Measurements from ENCODE around the gene LRRC71. TPM values are rescaled to one million over a fixed set of nuclear protein-coding genes. Genes with fewer than 3 reads are reported as not detected.

The LRRC71 gene
- total and polyA plus RNA-seq, 2 of the 8 experiments (the other 6 are each of a cell fraction or from before 2014, with no cell fraction given): 0.05 TPM; not detected in 1

- Histone ChIP-seq H3K79me1 (ENCODE audit: low read depth, low read length) (no peaks in the 10 kb centered on the region), H3K79me2 (ENCODE audit: control insufficient read depth in 1 of 2, insufficient read depth in 2 of 2, low read length in 2 of 2) (no peaks in the 10 kb centered on the region)
- WGBS, 2 experiments (ENCODE audit: extremely low coverage in 1 of 2, insufficient coverage in 1 of 2, insufficient read length in 1 of 2, insufficient replicate concordance in 2 of 2, low coverage in 1 of 2, low lambda C conversion rate in 2 of 2, missing lambda C conversion rate in 1 of 2): 53% methylated on average over 7 of the region's 7 CpGs; no CpG with 5 or more reads in 1 of the 2 experiments
Measured at GRCh38 chr1:156921053-156921529, 659 bp downstream of the LRRC71 start.

More at GRCh38 chr1:156921053-156921529, 659 bp downstream of the LRRC71 start:
- Histone ChIP-seq H2BK12ac (ENCODE audit: low read depth, low read length) (no peak overlapping the region), H3K9me3 (ENCODE audit: insufficient read depth in 2 of 2, low read depth in 1 of 2, low read length in 1 of 2) (no peaks in the 10 kb centered on the region), H3K56ac (replicated peaks; ENCODE audit: insufficient read length, low read depth, low read length) (no peak overlapping the region), H4K20me1 (replicated peaks in 1 of 2; ENCODE audit: control insufficient read depth in 1 of 2, insufficient read depth in 2 of 2, low read length in 2 of 2) (peaks cover 4 to 14% of the 10 kb centered on the region in 2 experiments), H3K4me2 (ENCODE audit: insufficient read depth in 1 of 2, low read depth in 2 of 2, low read length in 2 of 2) (peak overlapping the region; percentile 57 to 74), H3K23me2 (ENCODE audit: low read depth, low read length) (peaks cover 5% of the 10 kb centered on the region; the same call in 1 of the 2 replicates), H4K5ac (ENCODE audit: insufficient read length, low read depth, low read length) (no peak overlapping the region), H2AK5ac (ENCODE audit: low read depth, low read length) (no peak overlapping the region), H3K18ac (ENCODE audit: extremely low read depth, low read length) (no peak overlapping the region), H3K36me3 (ENCODE audit: control insufficient read depth in 2 of 4, insufficient read depth in 4 of 4, low read length in 3 of 4) (no peaks in the 10 kb centered on the region), H3K27ac (ENCODE audit: low read depth, low read length) (no peak overlapping the region), H3K23ac (ENCODE audit: insufficient read length) (no peak overlapping the region), H4K91ac (replicated peaks; ENCODE audit: insufficient read length, low read length) (no peak overlapping the region), H4K8ac (ENCODE audit: extremely low read depth, insufficient read depth, low read length) (no peak overlapping the region), H3K4ac (replicated peaks; ENCODE audit: insufficient read length, low read depth, low read length) (no peak overlapping the region), H2BK15ac (ENCODE audit: low read length) (no peak overlapping the region), H2BK20ac (ENCODE audit: low read length) (no peak overlapping the region), H2BK5ac (ENCODE audit: low read depth, low read length) (no peak overlapping the region), H3K9ac (replicated peaks in 1 of 4; ENCODE audit: extremely low read depth in 1 of 4, low read depth in 3 of 4, low read length in 3 of 4) (no peak overlapping the region), H3K14ac (ENCODE audit: insufficient read length) (no peak overlapping the region), H3K4me1 (replicated peaks in 1 of 4; ENCODE audit: control insufficient read depth in 3 of 4, insufficient read depth in 4 of 4, low read length in 3 of 4) (peaks cover 3 to 17% (median 8%) of the 10 kb centered on the region in 4 experiments; a peak in 6 of 7 replicates), H3K27me3 (replicated peaks in 1 of 4; ENCODE audit: control insufficient read depth in 3 of 4, extremely low read depth in 1 of 4, insufficient read depth in 3 of 4, low read length in 3 of 4) (peaks cover 59 to 79% (median 68%) of the 10 kb centered on the region in 4 experiments), H3K4me3 (ENCODE audit: extremely low read depth in 1 of 4, insufficient read depth in 2 of 4, low read depth in 3 of 4, low read length in 4 of 4) (peak overlapping the region in 3 of 4 experiments; percentile 29 to 60 (median 49); a peak in 5 of 8 replicates), H2BK120ac (replicated peaks; ENCODE audit: low read depth, low read length) (no peak overlapping the region), H2AFZ (ENCODE audit: low read length) (no peak overlapping the region)
- POLR2A ChIA-PET (ENCODE audit: partially characterized antibody): interaction anchor here (1.1 to 1.2 kb wide), 2 partner anchors 11 to 27 kb away, joined by 4 read pairs; no protein-coding TSS in a partner anchor
- no peak for DNase-seq (ENCODE audit: low read depth in 1 of 2, low spot score in 2 of 2)
- TF ChIP-seq NANOG (IDR thresholded peaks at IDR 0.05; ENCODE audit: insufficient read depth, low read depth, low read length, poor library complexity, severe bottlenecking) (no peak), SUZ12 (IDR thresholded peaks at IDR 0.05; ENCODE audit: low read length) (peak; percentile 70), RNF2 (IDR thresholded peaks at IDR 0.05; ENCODE audit: borderline replicate concordance, low read depth, low read length, missing control alignments, poor library complexity, severe bottlenecking) (peak; percentile 23), EZH2 (IDR thresholded peaks at IDR 0.05; ENCODE audit: low read depth, low read length, severe bottlenecking) (peak; percentile 78), ATF2 (IDR thresholded peaks at IDR 0.05; ENCODE audit: low read length) (no peak), ATF3 (IDR thresholded peaks at IDR 0.05; ENCODE audit: insufficient read depth, low read depth, low read length) (no peak), RFX5 (IDR thresholded peaks at IDR 0.05; ENCODE audit: borderline replicate concordance, low read depth, low read length) (no peak), SRF (IDR thresholded peaks at IDR 0.05; ENCODE audit: low read depth, low read length) (no peak)
- CTCF ChIA-PET (ENCODE audit: partially characterized antibody): interaction anchor here (1.0 to 11.8 kb wide), 15 partner anchors 10 to 277 kb away, joined by 3 to 287 read pairs (median 4); partner anchors contain the start of genes INSRR, NTRK1 and PEAR1
- FAIRE-seq: no peak
